Keratinocyte (primary cell): ENCODE measurements around the gene DPF3. TPM values are rescaled to one million over a fixed set of nuclear protein-coding genes. Genes with fewer than 3 reads are reported as not detected.

Experiments used
- DNase-seq: peaks from one replicate; pipeline ENCODE4 v3.0.0-alpha.2; 2011; ENCODE audit warnings: low read depth, missing footprints, low spot score
- FAIRE-seq: peaks from 2 replicates; lab custom pipeline; 2011; peaks lifted over from hg19 to GRCh38; lab: Jason Lieb, UNC
- H2AFZ ChIP-seq: 2 replicates; pipeline ENCODE4 v1.6.0; 2012; ENCODE audit warnings: low read length, control low read depth, inconsistent platforms; ENCODE audit not compliant: control insufficient read depth
- H3K27ac ChIP-seq: 2 replicates; pipeline ENCODE4 v1.5.1; 2011; ENCODE audit warnings: low read length; ENCODE audit not compliant: control insufficient read depth, insufficient read depth
- H3K27me3 ChIP-seq: 3 replicates; pipeline ENCODE4 v1.6.0; 2011; ENCODE audit warnings: low read length; ENCODE audit not compliant: control insufficient read depth, insufficient read depth; ENCODE audit errors: extremely low read depth
- H3K36me3 ChIP-seq, 2 experiments: 2 replicates in 1 of 2; 3 replicates in 1 of 2; pipeline ENCODE4 v1.5.1; 2011; ENCODE audit warnings: low read length in 2 of 2, mild to moderate bottlenecking in 1 of 2; ENCODE audit not compliant: control insufficient read depth in 2 of 2, insufficient read depth in 2 of 2; ENCODE audit errors: extremely low read depth in 1 of 2
- H3K4me1 ChIP-seq: 3 replicates; pipeline ENCODE4 v1.5.1; 2011; ENCODE audit warnings: low read length; ENCODE audit not compliant: control insufficient read depth, insufficient read depth; ENCODE audit errors: extremely low read depth
- H3K4me2 ChIP-seq: 3 replicates; pipeline ENCODE4 v1.6.0; 2011; ENCODE audit warnings: low read depth, low read length; ENCODE audit not compliant: control insufficient read depth, insufficient read depth; ENCODE audit errors: extremely low read depth
- H3K4me3 ChIP-seq, 3 experiments: fragments of 200-600 bp in 1 of 3; sonication (generic) in 1 of 3; 2 replicates in 2 of 3; 3 replicates in 1 of 3; pipeline ENCODE4 v1.5.1; 2011 to 2016; ENCODE audit warnings: low read length in 3 of 3, mild to moderate bottlenecking in 3 of 3, control low read depth in 2 of 3, inconsistent platforms in 1 of 3, low read depth in 1 of 3, mixed read lengths in 1 of 3, mixed run types in 1 of 3, moderate library complexity in 1 of 3; ENCODE audit not compliant: control insufficient read depth in 2 of 3, insufficient read depth in 2 of 3; ENCODE audit errors: extremely low read depth in 1 of 3
- H3K79me2 ChIP-seq: 2 replicates; pipeline ENCODE4 v1.6.0; 2012; ENCODE audit warnings: low read length; ENCODE audit not compliant: control insufficient read depth, insufficient read depth
- H3K9ac ChIP-seq: 3 replicates; pipeline ENCODE4 v1.6.0; 2011; ENCODE audit warnings: low read length; ENCODE audit not compliant: control insufficient read depth, insufficient read depth; ENCODE audit errors: extremely low read depth
- H3K9me1 ChIP-seq: 3 replicates; pipeline ENCODE4 v1.6.0; 2011; ENCODE audit warnings: low read length; ENCODE audit not compliant: control insufficient read depth, insufficient read depth; ENCODE audit errors: extremely low read depth
- H3K9me3 ChIP-seq: 2 replicates; pipeline ENCODE4 v1.5.1; 2012; ENCODE audit warnings: low read depth, low read length; ENCODE audit not compliant: control insufficient read depth
- H4K20me1 ChIP-seq: 3 replicates; pipeline ENCODE4 v1.6.0; 2011; ENCODE audit warnings: low read length; ENCODE audit not compliant: control insufficient read depth, insufficient read depth; ENCODE audit errors: extremely low read depth
- EZH2 ChIP-seq: IDR thresholded peaks from one replicate; pipeline ENCODE4 v1.6.1; 2012; ENCODE audit warnings: inconsistent platforms, mild to moderate bottlenecking, low read length, moderate library complexity
- dilution Hi-C: fragments of 300-500 bp; cut with MboI; formaldehyde crosslinking; loops from one replicate; pipeline ENCODE4 v1.7.0; 2020; ENCODE audit warnings: low sequenced_read_pairs; ENCODE audit not compliant: extremely low pct_ligation_motif_present
- polyA plus RNA-seq, 5 experiments: library from polyadenylated mRNA; depleted of rRNA in 3 of 5; stranded (reverse) in 3 of 5; stranded (forward) in 1 of 5; unstranded in 1 of 5; fragments of >200 nt; gene quantifications; 1 replicate in 1 of 5; 2 replicates in 3 of 5; 3 replicates in 1 of 5; pipeline versions ENCODE4 v1.2.1 to v1.2.3, GENCODE V29; 2011 to 2012; ENCODE audit warnings: missing spikeins in 2 of 5, low read depth in 1 of 5, low replicate concordance in 1 of 5
- TF ChIP-seq, protein P1 (sequence below), 3 experiments: IDR thresholded peaks in 1 of 3; conservative IDR thresholded peaks in 1 of 3; optimal IDR thresholded peaks in 1 of 3; 2 replicates in 2 of 3; 3 replicates in 1 of 3; pipeline versions ENCODE3 to v1.5.1; 2011; ENCODE audit warnings: low read length in 3 of 3, mild to moderate bottlenecking in 3 of 3, moderate library complexity in 2 of 3, control low read depth in 1 of 3, inconsistent platforms in 1 of 3; ENCODE audit not compliant: insufficient read depth in 2 of 3; ENCODE audit errors: extremely low read depth in 1 of 3

Gene DPF3
- polyA plus RNA-seq, 1 donor (not counting 4 experiments of a cell fraction or from before 2014, with no cell fraction given): 1.1 TPM

DNA sequence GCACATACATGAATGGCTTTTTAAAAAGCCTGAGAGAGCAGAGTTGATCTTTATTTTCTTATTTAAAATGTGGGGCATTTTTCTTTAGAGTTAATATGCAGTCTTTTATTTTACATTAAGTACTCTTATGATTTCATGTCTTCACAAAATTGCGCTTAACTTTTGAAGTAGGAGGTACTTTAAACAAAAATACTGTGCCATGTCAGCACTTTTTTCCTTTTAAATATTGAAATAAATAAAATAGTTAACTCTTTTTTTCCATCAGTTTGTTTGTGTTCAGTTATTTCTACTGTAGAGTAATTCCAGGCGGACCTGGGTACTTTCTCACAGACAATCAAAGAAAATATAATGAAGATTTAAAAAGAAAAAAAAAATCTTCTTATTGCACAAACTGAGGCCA, 231.7 kb downstream of the DPF3 start:
- Histone ChIP-seq H3K27me3 (no peaks in the 10 kb centered on the region), H4K20me1 (no peaks in the 10 kb centered on the region), H2AFZ (no peak overlapping the region), H3K4me2 (no peak overlapping the region), H3K4me3 (no peak overlapping the region), H3K79me2 (no peaks in the 10 kb centered on the region), H3K36me3 (no peaks in the 10 kb centered on the region), H3K9me1 (no peaks in the 10 kb centered on the region), H3K9me3 (no peaks in the 10 kb centered on the region), H3K9ac (no peak overlapping the region), H3K4me1 (peaks cover 30% of the 10 kb centered on the region), H3K27ac (no peak overlapping the region)
- FAIRE-seq: no peak
- no peak for DNase-seq
- dilution Hi-C loops: no loop called here
- TF ChIP-seq EZH2: no peak
- TF ChIP-seq, protein P1, sequence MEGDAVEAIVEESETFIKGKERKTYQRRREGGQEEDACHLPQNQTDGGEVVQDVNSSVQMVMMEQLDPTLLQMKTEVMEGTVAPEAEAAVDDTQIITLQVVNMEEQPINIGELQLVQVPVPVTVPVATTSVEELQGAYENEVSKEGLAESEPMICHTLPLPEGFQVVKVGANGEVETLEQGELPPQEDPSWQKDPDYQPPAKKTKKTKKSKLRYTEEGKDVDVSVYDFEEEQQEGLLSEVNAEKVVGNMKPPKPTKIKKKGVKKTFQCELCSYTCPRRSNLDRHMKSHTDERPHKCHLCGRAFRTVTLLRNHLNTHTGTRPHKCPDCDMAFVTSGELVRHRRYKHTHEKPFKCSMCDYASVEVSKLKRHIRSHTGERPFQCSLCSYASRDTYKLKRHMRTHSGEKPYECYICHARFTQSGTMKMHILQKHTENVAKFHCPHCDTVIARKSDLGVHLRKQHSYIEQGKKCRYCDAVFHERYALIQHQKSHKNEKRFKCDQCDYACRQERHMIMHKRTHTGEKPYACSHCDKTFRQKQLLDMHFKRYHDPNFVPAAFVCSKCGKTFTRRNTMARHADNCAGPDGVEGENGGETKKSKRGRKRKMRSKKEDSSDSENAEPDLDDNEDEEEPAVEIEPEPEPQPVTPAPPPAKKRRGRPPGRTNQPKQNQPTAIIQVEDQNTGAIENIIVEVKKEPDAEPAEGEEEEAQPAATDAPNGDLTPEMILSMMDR (optimal IDR thresholded peaks at IDR 0.05 in 1 of 3, IDR thresholded peaks at IDR 0.05 in 1 of 3, conservative IDR thresholded peaks at IDR 0.05 in 1 of 3; ENCODE audit: extremely low read depth in 1 of 3, insufficient read depth in 2 of 3, low read length in 3 of 3): no peak

DNA sequence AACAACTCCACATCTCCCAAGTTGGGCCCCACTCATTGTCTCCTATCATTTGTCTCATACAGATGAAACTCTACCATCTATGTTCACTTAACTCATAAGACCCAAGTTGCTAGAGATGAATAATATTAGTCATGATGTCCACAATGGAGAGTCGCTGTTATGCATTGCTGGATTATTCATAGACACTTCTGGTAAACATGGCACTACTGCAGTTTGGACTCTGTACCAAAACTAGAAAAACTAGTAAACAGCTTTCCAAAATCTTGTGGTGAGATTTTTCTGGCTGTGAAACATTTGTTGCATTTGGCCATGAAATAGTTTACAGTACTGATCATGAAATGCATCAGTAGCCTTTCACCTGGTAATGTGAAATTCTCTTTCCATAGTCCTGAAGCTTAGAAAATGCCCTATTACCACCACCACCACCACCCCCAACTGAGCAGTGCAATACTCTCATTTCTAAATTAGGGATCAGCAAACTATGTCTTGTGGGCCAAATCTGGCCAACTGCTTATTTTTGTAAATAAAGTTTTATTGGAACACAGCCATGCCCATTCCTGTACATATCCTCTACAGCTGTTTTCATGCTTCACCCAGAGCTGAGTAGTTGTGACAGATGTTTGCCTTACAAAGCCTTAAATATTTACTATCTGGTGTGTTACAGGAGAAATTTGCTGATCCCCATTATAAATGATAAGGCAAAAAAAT, 236.5 kb downstream of the DPF3 start:
- no peaks in the 10 kb centered on the region for H3K9me3 ChIP-seq
- no peaks in the 10 kb centered on the region for H3K36me3 ChIP-seq
- H3K9me1 ChIP-seq: no peaks in the 10 kb centered on the region
- H3K9ac ChIP-seq: no peak overlapping the region
- no peaks in the 10 kb centered on the region for H3K79me2 ChIP-seq
- no peak for TF ChIP-seq EZH2
- TF ChIP-seq, protein P1 (optimal IDR thresholded peaks at IDR 0.05 in 1 of 3, IDR thresholded peaks at IDR 0.05 in 1 of 3, conservative IDR thresholded peaks at IDR 0.05 in 1 of 3; ENCODE audit: extremely low read depth in 1 of 3, insufficient read depth in 2 of 3, low read length in 3 of 3): no peak
- no peak overlapping the region for H3K4me2 ChIP-seq
- dilution Hi-C loops: no loop called here
- H2AFZ ChIP-seq: no peak overlapping the region
- no peak for DNase-seq
- FAIRE-seq: no peak
- no peak overlapping the region for H3K27ac ChIP-seq
- no peaks in the 10 kb centered on the region for H4K20me1 ChIP-seq
- H3K4me3 ChIP-seq: no peak overlapping the region
- no peaks in the 10 kb centered on the region for H3K27me3 ChIP-seq
- no peaks in the 10 kb centered on the region for H3K4me1 ChIP-seq
